ENCODE results near the gene CYP2U1.

- TF ChIP-seq CTCF (IDR thresholded peaks at IDR 0.05; ENCODE audit: extremely low read depth in 1 of 2, insufficient read depth in 1 of 2, low read depth in 1 of 2, low read length in 2 of 2) (no peak), POLR2AphosphoS5 (IDR thresholded peaks at IDR 0.05; ENCODE audit: insufficient read depth, low read depth, low read length) (no peak), POLR2A (IDR thresholded peaks at IDR 0.05; ENCODE audit: low read depth, low read length) (no peak), EZH2 (IDR thresholded peaks at IDR 0.05; ENCODE audit: borderline replicate concordance, low read depth, low read length, severe bottlenecking) (no peak), JUN (IDR thresholded peaks at IDR 0.05; ENCODE audit: borderline replicate concordance, insufficient read depth, insufficient read length, low read depth) (no peak), MAX (IDR thresholded peaks at IDR 0.05; ENCODE audit: insufficient read depth, insufficient read length) (no peak), FOS (IDR thresholded peaks at IDR 0.05; ENCODE audit: borderline replicate concordance, insufficient read depth, low read length) (no peak), MYC (IDR thresholded peaks at IDR 0.05; ENCODE audit: low read depth, low read length) (no peak), GATA2 (IDR thresholded peaks at IDR 0.05; ENCODE audit: insufficient read depth, insufficient read length, low read depth, low read length) (no peak)
These were observed 57.4 kb downstream of the CYP2U1 start for GRCh38 chr4:107988763-107989035.
